IMR-90 (cell line): ENCODE measurements around the gene BPTF. TPM values are rescaled to one million over a fixed set of nuclear protein-coding genes. Genes with fewer than 3 reads are reported as not detected.

Experiments
- ATAC-seq: fragments of 200-7000 bp; cut with Tn5 transposase; 2 replicates; pipeline ENCODE4 v1.9.1; 2020; ENCODE audit warnings: low read depth, mild to moderate bottlenecking, moderate library complexity
- BruUV-seq: library from RNA; stranded (reverse); fragments of 400-500 nt; replicated peaks from 2 replicates; lab custom pipeline; 2021; lab: Mats Ljungman, UMichigan
- CTCF ChIA-PET: fragments of 300-600 bp; formaldehyde crosslinking; extraction: SDS; loops from one replicate; lab custom pipeline; 2021; ENCODE audit warnings: antibody characterized with exemption; lab: Yijun Ruan, JAX
- POLR2A ChIA-PET: fragments of 300-600 bp; sonication (Branson Sonifier 250); formaldehyde crosslinking; loops from one replicate; lab custom pipeline; 2022; ENCODE audit warnings: antibody characterized with exemption; ENCODE audit not compliant: unreplicated experiment; lab: Charles Lee
- DNase-seq: peaks from one replicate; pipeline ENCODE4 v3.0.0; 2013
- H2AFZ ChIP-seq: replicated peaks from 2 replicates; pipeline ENCODE3; 2013; ENCODE audit warnings: low read length, mild to moderate bottlenecking; ENCODE audit not compliant: poor library complexity
- H2AK5ac ChIP-seq: 2 replicates; pipeline ENCODE4 v1.6.1; 2013; ENCODE audit warnings: low read depth, low read length, inconsistent platforms
- H2AK9ac ChIP-seq: replicated peaks from 2 replicates; pipeline ENCODE3; 2013; ENCODE audit warnings: mild to moderate bottlenecking, low read depth, low read length, moderate library complexity; ENCODE audit not compliant: poor library complexity
- H2BK120ac ChIP-seq: 2 replicates; pipeline ENCODE4 v1.6.1; 2013; ENCODE audit warnings: low read depth, low read length, inconsistent platforms
- H2BK15ac ChIP-seq: 3 replicates; pipeline ENCODE4 v1.6.1; 2013; ENCODE audit warnings: low read depth, low read length, inconsistent platforms
- H2BK20ac ChIP-seq: 2 replicates; pipeline ENCODE4 v1.6.1; 2013; ENCODE audit warnings: low read depth, mild to moderate bottlenecking, inconsistent platforms, low read length, moderate library complexity
- H2BK5ac ChIP-seq: 2 replicates; pipeline ENCODE4 v1.6.1; 2013; ENCODE audit warnings: mild to moderate bottlenecking, low read depth, low read length, inconsistent platforms; ENCODE audit not compliant: poor library complexity, severe bottlenecking
- H3K14ac ChIP-seq: replicated peaks from 2 replicates; pipeline ENCODE4 v1.6.1; 2013; ENCODE audit warnings: low read depth, low read length, inconsistent platforms
- H3K18ac ChIP-seq: 2 replicates; pipeline ENCODE4 v1.6.1; 2013; ENCODE audit warnings: low read depth, low read length, control low read depth
- H3K23ac ChIP-seq: 2 replicates; pipeline ENCODE4 v1.6.1; 2013; ENCODE audit warnings: low read depth, low read length, inconsistent platforms
- H3K27ac ChIP-seq: 2 replicates; pipeline ENCODE4 v1.5.1; 2013; ENCODE audit warnings: mild to moderate bottlenecking, control low read depth, low read length; ENCODE audit not compliant: insufficient read depth
- H3K27me3 ChIP-seq: 2 replicates; pipeline ENCODE4 v1.6.1; 2013; ENCODE audit warnings: low read length; ENCODE audit not compliant: control insufficient read depth, insufficient read depth
- H3K36me3 ChIP-seq: 2 replicates; pipeline ENCODE4 v1.6.1; 2013; ENCODE audit warnings: low read length, mixed read lengths; ENCODE audit not compliant: control insufficient read depth, insufficient read depth
- H3K4ac ChIP-seq: 2 replicates; pipeline ENCODE4 v1.6.1; 2013; ENCODE audit warnings: low read depth, low read length, inconsistent platforms
- H3K4me1 ChIP-seq: 2 replicates; pipeline ENCODE4 v1.6.1; 2013; ENCODE audit warnings: low read length, mixed read lengths; ENCODE audit not compliant: control insufficient read depth, insufficient read depth
- H3K4me2 ChIP-seq: 2 replicates; pipeline ENCODE4 v1.6.1; 2013; ENCODE audit warnings: low read depth, mild to moderate bottlenecking, control low read depth, low read length, moderate library complexity
- H3K4me3 ChIP-seq: 2 replicates; pipeline ENCODE4 v1.5.1; 2013; ENCODE audit warnings: low read depth, mild to moderate bottlenecking, control low read depth, low read length, moderate library complexity; ENCODE audit not compliant: insufficient read depth
- H3K56ac ChIP-seq: 2 replicates; pipeline ENCODE4 v1.6.1; 2013; ENCODE audit warnings: low read length, inconsistent platforms; ENCODE audit not compliant: insufficient read depth; ENCODE audit errors: extremely low read depth
- H3K79me1 ChIP-seq, 2 experiments: 2 replicates each; pipeline ENCODE4 v1.6.1; 2013; ENCODE audit warnings: low read length in 2 of 2, inconsistent platforms in 1 of 2, low read depth in 1 of 2
- H3K9ac ChIP-seq: 2 replicates; pipeline ENCODE4 v1.6.1; 2013; ENCODE audit warnings: low read depth, low read length, control low read depth
- H3K9me1 ChIP-seq: 2 replicates; pipeline ENCODE4 v1.6.1; 2013; ENCODE audit warnings: low read length, inconsistent platforms; ENCODE audit not compliant: insufficient read depth
- H3K9me3 ChIP-seq: 2 replicates; pipeline ENCODE4 v1.6.1; 2013; ENCODE audit warnings: low read length; ENCODE audit not compliant: control insufficient read depth, insufficient read depth
- H4K20me1 ChIP-seq: 2 replicates; pipeline ENCODE4 v1.6.1; 2013; ENCODE audit warnings: low read length, inconsistent platforms; ENCODE audit not compliant: insufficient read depth
- H4K5ac ChIP-seq: 2 replicates; pipeline ENCODE4 v1.6.1; 2013; ENCODE audit warnings: mild to moderate bottlenecking, low read depth, low read length, control low read depth
- H4K8ac ChIP-seq, 2 experiments: 2 replicates each; pipeline ENCODE4 v1.6.1; 2013; ENCODE audit warnings: low read depth in 2 of 2, low read length in 2 of 2, control low read depth in 1 of 2, inconsistent platforms in 1 of 2
- H4K91ac ChIP-seq: 2 replicates; pipeline ENCODE4 v1.6.1; 2013; ENCODE audit warnings: low read depth, low read length, inconsistent platforms; ENCODE audit not compliant: insufficient read depth
- BHLHE40 ChIP-seq: fragments of 150-350 bp; IDR thresholded peaks from 2 replicates; pipeline ENCODE4 v1.6.1; 2016; ENCODE audit warnings: mild to moderate bottlenecking, low read depth, low read length
- CTCF ChIP-seq: conservative IDR thresholded peaks from 2 replicates; pipeline ENCODE4 v1.5.1; 2012; ENCODE audit warnings: mild to moderate bottlenecking, low read depth, low read length, improper control_type of control experiment
- ELK1 ChIP-seq: fragments of 150-350 bp; IDR thresholded peaks from 2 replicates; pipeline ENCODE4 v1.6.1; 2016; ENCODE audit warnings: low read depth, mild to moderate bottlenecking, low read length, moderate library complexity, borderline replicate concordance
- FOS ChIP-seq: fragments of 150-350 bp; IDR thresholded peaks from 2 replicates; pipeline ENCODE4 v1.6.1; 2016; ENCODE audit warnings: low read depth, low read length
- RAD21 ChIP-seq: IDR thresholded peaks from 2 replicates; pipeline ENCODE4 v1.6.1; 2012; ENCODE audit warnings: low read length, improper control_type of control experiment
- RCOR1 ChIP-seq: IDR thresholded peaks from 2 replicates; pipeline ENCODE4 v1.6.1; 2012; ENCODE audit warnings: mild to moderate bottlenecking, low read length, improper control_type of control experiment; ENCODE audit not compliant: insufficient replicate concordance
- USF2 ChIP-seq: fragments of 150-350 bp; IDR thresholded peaks from 2 replicates; pipeline ENCODE4 v1.6.1; 2017; ENCODE audit warnings: mild to moderate bottlenecking, antibody characterized with exemption, low read length, low read depth
- WGBS, 2 experiments: methylation state at CpG; one replicate each; pipeline versions ENCODE4 v1.1.5 to v1.1.7; 2013; ENCODE audit warnings: missing lambda C conversion rate in 2 of 2; ENCODE audit not compliant: insufficient read length in 1 of 2; ENCODE audit errors: extremely low coverage in 2 of 2; 5-methylcytosine and 5-hydroxymethylcytosine counted together
- dilution Hi-C: fragments of 300-500 bp; cut with HindIII; formaldehyde crosslinking; loops from one replicate; pipeline ENCODE4 v1.14.3; 2018; ENCODE audit warnings: low sequenced_read_pairs; ENCODE audit not compliant: unreplicated experiment
- in situ Hi-C: fragments of 300-500 bp; cut with MboI; formaldehyde crosslinking; loops from 3 replicates; pipeline ENCODE4 v1.14.3; 2019; ENCODE audit warnings: low sequenced_read_pairs, inconsistent platforms, mixed read lengths
- intact Hi-C: fragments of 100-400 bp; cut with micrococcal nuclease; formaldehyde crosslinking; loops from 2 replicates; pipeline ENCODE4 v1.10.0; 2022
- polyA plus RNA-seq, 3 experiments: library from polyadenylated mRNA; depleted of rRNA; stranded (reverse); fragments of >200 nt; gene quantifications; 2 replicates each; pipeline ENCODE4 v1.2.3, GENCODE V29; 2012; ENCODE audit warnings: low replicate concordance in 1 of 3
- total RNA-seq: library from RNA; depleted of rRNA; stranded (reverse); fragments of >200 nt; gene quantifications from 2 replicates; pipeline ENCODE4 v1.2.3, GENCODE V29; 2012

Gene BPTF
- total and polyA plus RNA-seq, 2 of the 4 experiments (the other 2 are of a cell fraction), result 32.3 to 35.7 TPM

GRCh38 chr17:68029512-68030215, 204.4 kb downstream of the BPTF start:
- H3K4me1 ChIP-seq, result no peaks in the 10 kb centered on the region
- H3K9me3 ChIP-seq, result no peaks in the 10 kb centered on the region
- no peak overlapping the region for H3K18ac ChIP-seq
- H3K4me2 ChIP-seq, result no peak overlapping the region
- H3K36me3 ChIP-seq, result no peaks in the 10 kb centered on the region
- H3K9ac ChIP-seq, result no peak overlapping the region
- no peak overlapping the region for H4K91ac ChIP-seq
- ChIA-PET CTCF (no interaction called here), POLR2A (no interaction called here)
- in situ Hi-C loops (no loop called here), intact Hi-C loops (no loop called here), dilution Hi-C loops (no loop called here)
- TF ChIP-seq FOS (no peak), RCOR1 (no peak), CTCF (no peak), ELK1 (no peak), BHLHE40 (no peak), USF2 (no peak), RAD21 (no peak)
- no peak overlapping the region for H2AK5ac ChIP-seq
- H3K14ac ChIP-seq, result no peak overlapping the region
- H2BK5ac ChIP-seq, result no peak overlapping the region
- H4K8ac ChIP-seq, result no peak overlapping the region
- BruUV-seq, result no TSS peak
- H4K5ac ChIP-seq, result no peak overlapping the region
- peak overlapping the region; percentile 72 for H2AFZ ChIP-seq
- H3K4ac ChIP-seq, result no peak overlapping the region
- no peaks in the 10 kb centered on the region for H3K27me3 ChIP-seq
- no peaks in the 10 kb centered on the region for H3K79me1 ChIP-seq
- no peak for DNase-seq
- H2BK20ac ChIP-seq, result no peak overlapping the region
- no peak overlapping the region for H3K27ac ChIP-seq
- no peaks in the 10 kb centered on the region for H3K9me1 ChIP-seq
- no peak overlapping the region for H2BK15ac ChIP-seq
- no peak overlapping the region for H3K23ac ChIP-seq
- H3K4me3 ChIP-seq, result no peak overlapping the region
- H2BK120ac ChIP-seq, result no peak overlapping the region
- no peak overlapping the region for H2AK9ac ChIP-seq
- ATAC-seq, result no peak
- WGBS, 2 experiments, result 62% methylated on average over 2 of the region's 8 CpGs; no CpG with 5 or more reads in 1 of the 2 experiments
- H3K56ac ChIP-seq, result no peak overlapping the region
- no peaks in the 10 kb centered on the region for H4K20me1 ChIP-seq
